MM.1S (cell line): Measurements from ENCODE around the gene HMGN1.

Experiments used
- CTCF ChIP-seq: fragments of 300-600 bp; sonication (generic); IDR thresholded peaks from 2 replicates; pipeline ENCODE4 v1.5.1; 2016; ENCODE audit warnings: antibody characterized with exemption, low read length, mixed read lengths
- EZH2 ChIP-seq: fragments of 300-600 bp; sonication (generic); optimal IDR thresholded peaks from 2 replicates; pipeline ENCODE3; 2017; ENCODE audit warnings: low read depth, mild to moderate bottlenecking, antibody characterized with exemption, low read length, mixed read lengths

GRCh38 chr21:39390212-39390765, 41.4 kb upstream of the HMGN1 start:
- no peak for TF ChIP-seq CTCF
- no peak for TF ChIP-seq EZH2
